Thyroid gland (tissue), 4 donors: ENCODE measurements around the gene CROCC2.
A peak's percentile ranks its signal among the peaks of the same experiment; 100 is the strongest.

Experiments
- CTCF ChIP-seq, 6 experiments: fragments of 200-600 bp in 3 of 6; fragments of 450-650 bp in 3 of 6; sonication (generic) in 3 of 6; IDR thresholded peaks; one replicate each; pipeline ENCODE4 v1.5.1; 2016 to 2019; ENCODE audit warnings: antibody characterized with exemption in 6 of 6, mild to moderate bottlenecking in 2 of 6, inconsistent platforms in 1 of 6, moderate library complexity in 1 of 6
- POLR2A ChIP-seq, 2 donors: fragments of 450-650 bp; IDR thresholded peaks; one replicate each; pipeline ENCODE4 v1.6.1; 2017; ENCODE audit warnings: antibody characterized with exemption in 2 of 2, mild to moderate bottlenecking in 2 of 2, moderate library complexity in 1 of 2

- TF ChIP-seq CTCF (IDR thresholded peaks at IDR 0.05) (no peak), POLR2A (IDR thresholded peaks at IDR 0.05) (peak in 1 of 2 donors; percentile 24)
Observed at GRCh38 chr2:240962300-240963064, 56.3 kb downstream of the CROCC2 start.
